HG02981 (cell line): Measurements from ENCODE around the gene ALOX5.
"Not testable (repeated sequence)": the region's sequence is repeated elsewhere in the genome, so short reads cannot be mapped to it uniquely, and the experiment has no call there.

Source experiments
- ATAC-seq: cut with Tn5 transposase; IDR thresholded peaks from one replicate; pipeline ENCODE4 v1.9.1; 2021; ENCODE audit warnings: mild to moderate bottlenecking, moderate library complexity; ENCODE audit not compliant: unreplicated experiment

Gene ALOX5

DNA sequence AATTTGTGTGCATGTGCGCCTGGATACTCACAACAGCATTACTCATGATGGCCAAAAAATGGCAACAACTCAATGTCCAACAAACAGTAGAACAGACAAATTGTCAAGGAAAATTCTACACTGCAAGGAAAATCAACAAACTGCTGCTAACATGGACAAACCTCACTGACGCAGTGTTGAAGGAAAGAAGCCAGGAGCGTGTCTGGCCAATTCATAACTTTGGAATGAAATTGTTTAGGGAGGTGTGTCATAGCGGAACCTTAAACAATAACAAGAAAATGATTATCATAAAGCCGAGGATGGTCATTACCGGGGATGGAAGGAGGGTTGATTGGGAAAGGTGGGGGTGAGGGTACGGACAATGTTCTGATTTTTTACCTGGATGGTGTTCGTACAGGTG lies 29.1 kb downstream of the ALOX5 start:
- no peak for ATAC-seq

GRCh38 chr10:45404087-45404769 lies 30.2 kb downstream of the ALOX5 start:
- ATAC-seq = peak; percentile 46

- ATAC-seq = no peak
Observed at GRCh38 chr10:45404770-45405120, 30.7 kb downstream of the ALOX5 start.

DNA sequence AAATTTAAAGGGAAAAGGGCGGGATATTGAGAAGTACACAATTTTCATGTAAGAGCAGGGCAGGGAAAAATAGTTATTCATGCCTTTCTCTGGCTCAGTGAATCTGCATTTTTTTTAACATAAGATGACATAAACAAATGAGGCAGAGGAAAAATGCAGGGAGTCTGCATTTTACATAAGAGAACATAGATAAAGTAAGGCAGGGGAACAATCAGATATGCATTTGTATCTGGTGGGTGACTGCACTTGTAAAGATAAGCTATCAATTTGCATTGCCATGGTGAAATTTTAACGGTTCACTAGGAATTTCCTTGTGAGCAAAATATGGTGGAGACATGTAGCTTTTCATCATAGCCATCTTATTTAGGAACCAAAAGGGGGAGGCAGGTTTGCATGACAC lies 33.5 kb downstream of the ALOX5 start:
- ATAC-seq = no peak

DNA sequence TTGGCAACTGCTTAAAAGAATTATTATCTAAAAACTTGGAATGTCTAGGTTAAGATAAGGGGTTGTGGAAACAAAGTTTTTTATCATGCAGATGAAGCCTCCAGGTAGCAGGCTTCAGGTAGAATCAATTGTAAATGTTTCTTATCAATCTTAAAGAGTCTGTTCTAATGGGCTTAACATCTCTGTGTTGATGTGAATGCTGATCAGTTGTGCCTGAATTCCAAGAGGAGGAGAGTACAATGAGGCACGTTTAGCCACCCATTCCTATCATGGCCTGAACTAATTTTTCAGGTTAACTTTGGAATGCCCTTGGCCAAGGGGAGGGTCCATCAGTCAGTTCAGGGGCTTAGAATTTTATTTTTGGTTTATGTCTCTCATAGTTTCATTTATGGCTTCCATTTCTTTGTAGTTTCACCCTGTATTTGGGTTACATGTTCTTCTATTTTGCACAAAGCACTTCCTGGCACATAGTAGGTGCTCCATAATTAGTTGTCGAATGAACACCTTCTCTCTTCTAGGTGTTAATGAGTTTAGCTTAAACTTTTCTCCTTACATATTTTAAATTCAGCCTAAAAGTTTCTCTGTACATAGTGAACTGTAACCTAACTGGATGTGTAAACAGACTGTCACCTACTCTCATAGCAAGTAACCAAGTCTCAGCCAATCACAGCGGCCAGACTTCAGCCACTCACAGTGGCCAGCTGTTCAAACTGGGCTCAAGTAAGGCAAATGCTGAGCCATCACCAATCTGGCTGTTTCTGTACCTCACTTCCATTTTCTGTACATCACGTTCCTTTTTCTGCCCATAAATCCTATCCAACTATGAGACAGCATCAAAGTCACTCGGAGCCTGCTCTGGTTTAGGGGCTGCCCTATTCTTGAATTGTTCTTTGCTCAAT lies 34.7 kb downstream of the ALOX5 start:
- no peak for ATAC-seq

DNA sequence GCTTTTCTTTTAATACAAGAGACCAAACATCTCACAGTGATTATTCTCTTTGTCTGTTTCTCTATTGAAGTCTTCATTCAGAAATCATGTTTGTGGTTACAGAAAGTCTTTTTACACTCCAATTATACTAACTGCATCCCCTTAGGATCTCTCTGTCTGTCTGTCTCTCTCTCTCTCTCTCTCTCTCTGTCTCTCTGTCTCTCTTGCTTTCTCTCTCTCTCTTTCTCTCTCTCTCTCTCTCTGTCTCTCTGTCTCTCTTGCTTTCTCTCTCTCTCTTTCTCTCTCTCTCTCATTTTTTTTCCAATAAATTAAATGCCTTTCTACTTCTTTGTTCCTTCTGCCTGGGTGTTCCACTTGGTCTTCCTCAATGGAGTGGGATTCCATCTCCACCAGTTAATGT lies 35.3 kb downstream of the ALOX5 start:
- not testable (repeated sequence) for ATAC-seq

- no peak for ATAC-seq
Observed at GRCh38 chr10:45409782-45410181, 35.8 kb downstream of the ALOX5 start.

DNA sequence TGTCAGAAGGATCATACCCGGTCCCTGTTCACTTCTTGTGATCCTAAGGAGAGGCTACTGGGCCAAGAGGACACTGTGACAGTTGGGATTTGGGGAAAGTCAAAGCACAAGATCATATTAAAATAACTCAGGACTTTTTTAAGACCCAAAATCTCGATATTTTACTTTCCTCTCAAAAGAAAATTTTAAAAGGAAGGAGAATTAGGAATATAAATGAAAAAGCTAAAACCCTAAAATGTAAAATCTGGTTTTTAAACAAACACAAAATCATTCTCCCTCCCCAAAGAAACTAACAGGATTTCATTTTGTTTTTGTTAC lies 36.4 kb downstream of the ALOX5 start:
- ATAC-seq = no peak

GRCh38 chr10:45410807-45411606 lies 37.0 kb downstream of the ALOX5 start:
- no peak for ATAC-seq

DNA sequence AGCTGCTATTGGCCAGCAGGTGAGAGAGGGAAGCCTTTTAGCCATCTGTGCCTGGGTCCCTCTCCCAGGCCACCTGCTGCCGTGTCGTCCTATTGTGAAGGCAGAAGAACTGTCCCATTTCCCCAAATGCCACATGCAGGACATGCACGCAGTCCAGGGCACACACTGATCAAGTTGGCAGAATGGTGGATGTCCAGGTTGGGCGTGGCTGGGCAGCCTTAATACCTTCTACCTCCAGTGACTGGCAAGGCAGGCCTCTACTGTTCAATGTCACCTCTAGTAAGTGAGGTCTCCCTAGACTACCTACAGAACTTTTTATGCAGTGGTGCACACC lies 37.6 kb downstream of the ALOX5 start:
- ATAC-seq = no peak

GRCh38 chr10:45415062-45415461 lies 41.0 kb downstream of the ALOX5 start:
- not testable (repeated sequence) for ATAC-seq

GRCh38 chr10:45416603-45417002 lies 42.6 kb downstream of the ALOX5 start:
- ATAC-seq = no peak

GRCh38 chr10:45417746-45418145 lies 43.7 kb downstream of the ALOX5 start:
- no peak for ATAC-seq

DNA sequence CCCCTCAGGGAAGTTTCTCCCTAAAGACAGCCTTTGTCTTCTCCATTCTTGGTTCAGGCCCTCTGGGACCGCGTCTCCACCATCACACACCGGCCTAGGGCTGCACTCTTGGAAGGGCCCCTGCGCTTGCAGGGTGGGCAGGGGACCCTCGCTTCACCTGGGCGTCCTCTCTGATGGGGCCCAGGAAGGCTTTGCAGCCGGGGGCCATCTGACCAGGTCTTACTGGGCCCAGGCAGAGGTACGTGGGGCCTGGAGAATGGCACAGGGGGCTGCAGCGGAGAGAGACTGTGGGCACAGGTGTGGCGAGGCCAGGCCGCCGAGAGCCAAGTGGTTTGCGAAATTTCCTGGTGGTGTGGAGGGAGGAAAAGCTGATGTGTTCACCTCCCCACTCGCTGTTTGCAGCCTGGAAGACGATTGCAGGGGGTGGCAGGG lies 44.4 kb downstream of the ALOX5 start:
- ATAC-seq = no peak

DNA sequence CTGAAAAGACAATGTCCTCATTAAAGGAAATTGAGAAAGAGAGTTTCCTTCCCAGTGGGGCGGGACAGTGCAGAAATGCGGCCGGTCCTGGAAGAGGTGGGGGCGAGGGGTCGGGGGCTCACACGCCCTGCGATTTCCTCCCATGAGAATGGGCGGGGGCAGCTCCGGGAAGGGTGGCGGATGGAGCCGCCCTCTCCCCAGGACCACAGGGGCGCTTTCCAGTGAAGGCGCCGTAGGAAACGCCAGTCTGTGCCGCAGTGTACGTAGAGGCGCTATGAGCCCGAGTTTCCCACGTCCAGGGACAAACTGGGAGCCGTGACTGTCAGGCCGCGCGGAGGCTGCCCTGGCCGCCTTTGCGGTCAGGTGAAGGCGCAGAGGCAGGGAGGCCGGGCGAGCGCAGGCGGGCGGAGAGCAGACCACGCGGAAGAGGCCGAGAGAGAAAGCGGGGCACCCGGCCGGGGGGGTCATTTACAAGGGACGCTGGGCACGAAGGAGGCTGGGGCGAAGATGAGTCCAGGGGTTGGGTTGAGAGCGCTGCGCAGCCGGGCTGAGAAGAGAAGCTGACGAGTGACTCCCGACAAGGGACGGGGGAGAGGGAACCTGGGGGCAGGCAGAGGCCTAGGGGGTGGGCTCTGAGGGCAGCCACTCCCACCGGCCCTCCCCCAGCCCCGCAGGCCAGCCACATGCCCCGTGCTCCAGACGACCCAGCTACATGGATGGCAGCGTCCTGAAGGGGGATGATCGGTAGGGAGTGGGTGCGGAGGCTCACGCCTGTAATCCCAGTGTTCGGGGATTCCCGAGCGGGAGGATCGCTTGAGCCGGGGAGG lies 45.0 kb downstream of the ALOX5 start:
- peak; percentile 52 for ATAC-seq

GRCh38 chr10:45419676-45420025 lies 45.6 kb downstream of the ALOX5 start:
- no peak for ATAC-seq

DNA sequence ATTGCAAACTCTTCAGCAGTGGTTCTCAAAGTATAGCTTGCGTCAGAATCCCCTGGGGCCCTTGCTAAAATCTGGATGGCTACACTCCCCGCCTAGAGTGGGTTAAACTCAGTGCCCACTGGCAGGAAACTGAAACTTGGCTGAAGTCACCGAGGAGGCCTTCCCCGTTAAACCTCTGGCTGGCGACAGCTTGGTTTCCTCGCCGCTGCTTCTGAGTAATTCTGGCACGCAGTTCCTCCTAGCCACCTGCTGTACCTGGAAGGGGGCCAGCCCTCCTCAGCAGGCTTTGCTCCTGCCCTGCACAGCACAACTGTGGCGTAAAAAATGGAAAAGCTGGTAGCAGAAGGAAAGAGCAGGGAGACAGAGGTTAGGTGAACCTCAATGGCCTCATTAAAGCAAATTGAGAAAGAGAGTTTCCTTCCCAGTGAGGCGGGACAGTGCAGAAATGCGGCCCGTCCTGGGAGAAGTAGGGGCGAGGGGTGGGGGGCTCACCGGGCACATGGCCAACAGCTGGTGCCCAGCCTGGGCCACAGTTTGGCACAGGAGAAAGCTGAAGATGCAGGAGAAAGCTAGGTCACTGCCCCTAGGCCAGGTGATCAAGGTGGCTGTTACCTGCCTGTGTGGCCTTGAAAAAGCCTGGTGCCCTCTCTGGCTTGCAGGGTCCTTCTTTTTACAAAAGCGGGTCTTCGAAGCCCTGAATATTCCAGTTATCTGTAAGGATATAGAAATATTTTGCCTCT lies 46.6 kb downstream of the ALOX5 start:
- peak; percentile 54 for ATAC-seq

DNA sequence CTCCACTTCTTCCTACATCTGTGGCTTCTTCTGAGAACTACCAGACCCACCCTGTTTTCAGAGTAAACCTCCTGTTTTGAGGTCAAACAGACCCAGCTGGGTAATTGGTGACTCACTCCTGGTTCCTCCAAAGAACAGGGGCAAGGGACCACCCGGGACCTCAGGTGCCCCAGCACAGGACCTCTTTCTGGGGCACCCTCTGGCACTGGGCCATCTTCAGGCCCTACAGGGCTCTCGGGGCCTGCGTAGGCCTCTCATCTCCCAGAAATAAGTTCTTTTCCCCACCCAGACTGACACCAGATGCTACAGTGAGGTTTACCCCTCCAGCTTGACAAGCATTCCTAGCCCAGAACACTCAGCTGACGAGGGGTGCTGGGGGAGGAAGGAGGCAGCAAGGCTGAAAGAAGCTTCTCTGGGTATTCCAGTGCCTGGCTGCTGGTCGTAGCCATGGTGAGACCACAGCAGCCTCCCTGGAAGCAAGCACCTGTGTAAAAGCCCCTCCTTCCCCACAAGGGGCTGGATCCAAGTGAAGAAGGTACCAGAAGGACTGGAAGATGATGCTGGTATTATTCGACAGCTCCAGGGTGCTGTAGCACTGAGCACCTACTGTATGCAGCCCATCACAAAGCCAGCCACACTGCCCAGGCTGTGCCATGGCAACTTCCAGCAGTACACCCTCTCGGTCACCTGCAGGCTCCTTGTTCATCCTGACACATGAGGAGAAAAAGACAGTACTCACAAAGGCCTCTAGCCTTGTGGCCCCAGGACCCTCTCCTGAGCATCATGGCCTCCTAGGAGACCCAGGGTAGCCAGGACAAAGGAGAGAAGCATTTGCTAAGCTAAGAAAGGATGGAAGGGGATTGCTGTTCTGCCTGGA lies 47.4 kb downstream of the ALOX5 start:
- ATAC-seq = no peak

DNA sequence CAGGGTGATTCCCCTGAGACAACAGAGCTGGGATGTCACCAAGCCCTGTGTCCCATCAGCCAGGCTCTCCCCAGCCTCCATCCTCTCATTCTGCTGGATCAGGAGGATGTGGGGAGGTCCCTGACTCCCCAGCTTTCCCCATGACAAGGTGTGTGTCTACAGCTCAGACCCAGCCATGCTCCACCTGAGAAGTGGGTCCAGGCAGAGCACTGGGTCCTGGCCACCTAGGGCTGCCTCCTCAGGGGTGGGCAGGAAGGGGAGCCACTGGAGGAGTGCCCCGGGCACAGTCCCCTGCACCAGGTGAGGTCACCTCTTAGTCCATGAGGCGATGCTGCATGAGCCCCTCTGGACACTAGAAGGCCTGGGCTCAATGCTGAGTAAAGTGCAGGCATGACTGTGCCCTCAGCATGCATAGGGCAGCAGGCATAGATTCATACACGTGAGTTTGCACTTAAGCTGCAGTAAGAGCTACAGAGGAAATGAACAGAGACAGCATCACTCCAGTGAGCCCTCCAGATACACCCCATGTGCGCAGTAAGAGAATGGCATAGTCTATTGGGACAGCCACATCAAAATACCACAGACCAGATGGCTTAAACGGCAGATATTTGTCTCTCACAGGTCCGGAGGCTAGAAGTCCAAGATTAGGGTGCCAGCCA lies 48.3 kb downstream of the ALOX5 start:
- ATAC-seq = no peak
